PC-3 (cell line): ENCODE results near the gene GAS7. TPM values are rescaled to one million over a fixed set of nuclear protein-coding genes. Genes with fewer than 3 reads are reported as not detected.

Experiments used
- ATAC-seq: fragments of 200-7000 bp; cut with Tn5 transposase; 2 replicates; pipeline ENCODE4 v1.9.1; 2020; ENCODE audit warnings: mild to moderate bottlenecking, moderate library complexity
- BruUV-seq: library from RNA; stranded (reverse); fragments of 400-500 nt; replicated peaks from 2 replicates; lab custom pipeline; 2021; lab: Mats Ljungman, UMichigan
- CTCF ChIA-PET: fragments of 300-600 bp; sonication (Branson Sonifier 250); formaldehyde crosslinking; loops from one replicate; lab custom pipeline; 2022; ENCODE audit warnings: antibody characterized with exemption; lab: Charles Lee
- POLR2A ChIA-PET: fragments of 300-600 bp; sonication (Branson Sonifier 250); formaldehyde crosslinking; loops from one replicate; lab custom pipeline; 2022; ENCODE audit warnings: antibody characterized with exemption; ENCODE audit not compliant: unreplicated experiment; lab: Charles Lee
- DNase-seq: peaks from one replicate; pipeline ENCODE4 v3.0.0-alpha.2; 2015
- H2AFZ ChIP-seq: fragments of 300-600 bp; sonication (generic); 2 replicates; pipeline ENCODE4 v1.6.0; 2016; ENCODE audit warnings: antibody characterized with exemption, low read length
- H3F3A ChIP-seq: fragments of 300-600 bp; sonication (generic); one replicate; pipeline ENCODE4 v1.6.0; 2017; ENCODE audit warnings: antibody characterized with exemption, low read length, control low read depth, mild to moderate bottlenecking; ENCODE audit not compliant: unreplicated experiment
- H3K27ac ChIP-seq: fragments of 300-600 bp; sonication (generic); 2 replicates; pipeline ENCODE4 v1.5.1; 2016; ENCODE audit warnings: mild to moderate bottlenecking, low read length
- H3K27me3 ChIP-seq: fragments of 300-600 bp; sonication (generic); 2 replicates; pipeline ENCODE4 v1.6.1; 2016; ENCODE audit warnings: low read length, mixed read lengths
- H3K36me3 ChIP-seq: fragments of 300-600 bp; sonication (generic); 2 replicates; pipeline ENCODE4 v1.6.1; 2016; ENCODE audit warnings: low read depth, mixed run types, low read length, mixed read lengths
- H3K4me1 ChIP-seq: fragments of 300-600 bp; sonication (generic); 2 replicates; pipeline ENCODE4 v1.5.1; 2016; ENCODE audit warnings: low read length; ENCODE audit not compliant: insufficient read depth
- H3K4me2 ChIP-seq: fragments of 300-600 bp; sonication (generic); 2 replicates; pipeline ENCODE4 v1.6.0; 2016; ENCODE audit warnings: low read length
- H3K4me3 ChIP-seq: fragments of 300-600 bp; sonication (generic); 2 replicates; pipeline ENCODE4 v1.5.1; 2016; ENCODE audit warnings: mild to moderate bottlenecking, low read length, mixed read lengths
- H3K79me2 ChIP-seq: fragments of 300-600 bp; sonication (generic); 2 replicates; pipeline ENCODE4 v1.6.1; 2017; ENCODE audit warnings: low read length, mixed read lengths
- H3K9ac ChIP-seq: fragments of 300-600 bp; sonication (generic); 2 replicates; pipeline ENCODE4 v1.6.0; 2016; ENCODE audit warnings: mild to moderate bottlenecking, low read length
- H3K9me2 ChIP-seq: fragments of 300-600 bp; sonication (generic); replicated peaks from 2 replicates; pipeline ENCODE4 v1.6.1; 2016; ENCODE audit warnings: mixed run types, low read length, mixed read lengths
- H3K9me3 ChIP-seq: fragments of 300-600 bp; sonication (generic); 2 replicates; pipeline ENCODE4 v1.6.1; 2016; ENCODE audit warnings: low read length, mixed read lengths
- H4K20me1 ChIP-seq: fragments of 300-600 bp; sonication (generic); 2 replicates; pipeline ENCODE4 v1.6.1; 2016; ENCODE audit warnings: low read length, mixed read lengths
- CTCF ChIP-seq: fragments of 300-600 bp; sonication (generic); conservative IDR thresholded peaks from 2 replicates; pipeline ENCODE4 v1.5.1; 2017; ENCODE audit warnings: antibody characterized with exemption, low read depth, mild to moderate bottlenecking, low read length
- EZH2 ChIP-seq: fragments of 300-600 bp; sonication (generic); IDR thresholded peaks from one replicate; pipeline ENCODE4 v1.6.1; 2017; ENCODE audit warnings: antibody characterized with exemption, mild to moderate bottlenecking, low read length; ENCODE audit not compliant: unreplicated experiment
- EZH2phosphoT487 ChIP-seq: fragments of 300-600 bp; sonication (generic); IDR thresholded peaks from 2 replicates; pipeline ENCODE4 v1.6.1; 2018; ENCODE audit warnings: mild to moderate bottlenecking, antibody characterized with exemption, low read length, borderline replicate concordance
- intact Hi-C: fragments of 100-400 bp; cut with micrococcal nuclease; formaldehyde crosslinking; loops from 2 replicates; pipeline ENCODE4 v1.9.0; 2023
- total RNA-seq: library from RNA; depleted of rRNA; stranded (reverse); fragments of >200 nt; gene quantifications from 2 replicates; pipeline ENCODE4 v1.2.3, GENCODE V29; 2014

Gene GAS7
- total RNA-seq, 1 experiment from 2014 or later: not detected

- no TSS peak for BruUV-seq
- ChIA-PET POLR2A (no interaction called here), CTCF (no interaction called here)
- intact Hi-C loops: no loop called here
- Histone ChIP-seq H3K4me1 (no peaks in the 10 kb centered on the region), H3K4me2 (no peak overlapping the region), H4K20me1 (no peaks in the 10 kb centered on the region), H3K36me3 (no peaks in the 10 kb centered on the region), H3K9me2 (no peaks in the 10 kb centered on the region), H2AFZ (no peak overlapping the region), H3K9me3 (no peaks in the 10 kb centered on the region), H3K27me3 (no peaks in the 10 kb centered on the region; the same call in 1 of the 2 replicates), H3F3A (no peaks in the 10 kb centered on the region), H3K27ac (no peak overlapping the region), H3K4me3 (no peak overlapping the region), H3K79me2 (no peaks in the 10 kb centered on the region), H3K9ac (no peak overlapping the region)
- no peak for TF ChIP-seq EZH2phosphoT487
- TF ChIP-seq CTCF: no peak
- TF ChIP-seq EZH2: no peak
- DNase-seq (no peak), ATAC-seq (no peak)
Observed at GRCh38 chr17:10243883-10244844, 45.8 kb upstream of the GAS7 start.

- Histone ChIP-seq H3K36me3 (no peaks in the 10 kb centered on the region), H3K4me3 (no peak overlapping the region), H3K9me2 (no peaks in the 10 kb centered on the region), H2AFZ (no peak overlapping the region), H3F3A (no peaks in the 10 kb centered on the region), H4K20me1 (no peaks in the 10 kb centered on the region), H3K79me2 (no peaks in the 10 kb centered on the region), H3K4me1 (no peaks in the 10 kb centered on the region), H3K27me3 (no peaks in the 10 kb centered on the region; the same call in 1 of the 2 replicates), H3K9ac (no peak overlapping the region), H3K27ac (no peak overlapping the region), H3K4me2 (no peak overlapping the region), H3K9me3 (no peaks in the 10 kb centered on the region)
- no TSS peak for BruUV-seq
- TF ChIP-seq EZH2phosphoT487 (no peak), EZH2 (no peak), CTCF (no peak)
- intact Hi-C loops: no loop called here
- no peak for ATAC-seq
- CTCF ChIA-PET: no interaction called here
- DNase-seq: no peak
- POLR2A ChIA-PET: no interaction called here
Observed at GRCh38 chr17:10241781-10242180, 43.4 kb upstream of the GAS7 start.

- H4K20me1 ChIP-seq: no peaks in the 10 kb centered on the region
- DNase-seq (no peak), ATAC-seq (no peak)
- H3K9me2 ChIP-seq: no peaks in the 10 kb centered on the region
- H3K9me3 ChIP-seq: no peaks in the 10 kb centered on the region
- no peak overlapping the region for H2AFZ ChIP-seq
- H3K4me2 ChIP-seq: no peak overlapping the region
- H3K27me3 ChIP-seq: no peaks in the 10 kb centered on the region; the same call in 1 of the 2 replicates
- no peak overlapping the region for H3K9ac ChIP-seq
- ChIA-PET POLR2A (no interaction called here), CTCF (no interaction called here)
- no peak for TF ChIP-seq EZH2phosphoT487
- no peak for TF ChIP-seq EZH2
- TF ChIP-seq CTCF: no peak
- H3F3A ChIP-seq: no peaks in the 10 kb centered on the region
- H3K36me3 ChIP-seq: no peaks in the 10 kb centered on the region
- H3K4me1 ChIP-seq: no peaks in the 10 kb centered on the region
- intact Hi-C loops: no loop called here
- H3K27ac ChIP-seq: no peak overlapping the region
- H3K79me2 ChIP-seq: no peaks in the 10 kb centered on the region
- no peak overlapping the region for H3K4me3 ChIP-seq
- no TSS peak for BruUV-seq
Observed at GRCh38 chr17:10238661-10239060, 40.3 kb upstream of the GAS7 start.
